Thyroid gland (tissue), 4 donors: Measurements from ENCODE around the gene PLSCR1.

Experiments used
- POLR2A ChIP-seq, 2 donors: fragments of 450-650 bp; IDR thresholded peaks; one replicate each; pipeline ENCODE4 v1.6.1; 2017; ENCODE audit warnings: antibody characterized with exemption in 2 of 2, mild to moderate bottlenecking in 2 of 2, moderate library complexity in 1 of 2
- TF ChIP-seq, protein P1 (sequence below), 6 experiments: fragments of 200-600 bp in 3 of 6; fragments of 450-650 bp in 3 of 6; sonication (generic) in 3 of 6; IDR thresholded peaks; one replicate each; pipeline ENCODE4 v1.5.1; 2016 to 2019; ENCODE audit warnings: antibody characterized with exemption in 6 of 6, mild to moderate bottlenecking in 2 of 6, inconsistent platforms in 1 of 6, moderate library complexity in 1 of 6

DNA sequence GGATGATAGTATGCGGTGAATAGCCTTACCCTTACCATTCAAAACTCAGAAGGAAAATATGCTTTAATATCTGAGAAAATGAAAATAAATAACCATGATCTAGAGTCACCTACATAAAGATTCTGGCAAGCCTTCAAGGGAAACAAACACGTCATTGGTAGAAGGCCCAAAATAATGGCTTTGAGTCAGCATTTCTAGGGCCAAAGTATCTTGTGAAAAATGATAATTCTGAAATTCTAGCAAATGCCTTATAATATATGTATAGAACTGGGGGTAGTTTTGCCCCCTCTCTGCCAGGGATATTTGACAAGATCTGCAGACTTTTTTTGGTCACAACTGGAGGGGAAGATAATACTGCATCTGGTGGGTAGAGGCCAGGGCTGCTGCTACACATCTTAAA is 15.4 kb downstream of the PLSCR1 start:
- TF ChIP-seq, protein P1, sequence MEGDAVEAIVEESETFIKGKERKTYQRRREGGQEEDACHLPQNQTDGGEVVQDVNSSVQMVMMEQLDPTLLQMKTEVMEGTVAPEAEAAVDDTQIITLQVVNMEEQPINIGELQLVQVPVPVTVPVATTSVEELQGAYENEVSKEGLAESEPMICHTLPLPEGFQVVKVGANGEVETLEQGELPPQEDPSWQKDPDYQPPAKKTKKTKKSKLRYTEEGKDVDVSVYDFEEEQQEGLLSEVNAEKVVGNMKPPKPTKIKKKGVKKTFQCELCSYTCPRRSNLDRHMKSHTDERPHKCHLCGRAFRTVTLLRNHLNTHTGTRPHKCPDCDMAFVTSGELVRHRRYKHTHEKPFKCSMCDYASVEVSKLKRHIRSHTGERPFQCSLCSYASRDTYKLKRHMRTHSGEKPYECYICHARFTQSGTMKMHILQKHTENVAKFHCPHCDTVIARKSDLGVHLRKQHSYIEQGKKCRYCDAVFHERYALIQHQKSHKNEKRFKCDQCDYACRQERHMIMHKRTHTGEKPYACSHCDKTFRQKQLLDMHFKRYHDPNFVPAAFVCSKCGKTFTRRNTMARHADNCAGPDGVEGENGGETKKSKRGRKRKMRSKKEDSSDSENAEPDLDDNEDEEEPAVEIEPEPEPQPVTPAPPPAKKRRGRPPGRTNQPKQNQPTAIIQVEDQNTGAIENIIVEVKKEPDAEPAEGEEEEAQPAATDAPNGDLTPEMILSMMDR (IDR thresholded peaks at IDR 0.05), result no peak
- TF ChIP-seq POLR2A (IDR thresholded peaks at IDR 0.05), result no peak
